ENCODE results near the gene PDZD7. TPM values are rescaled to one million over a fixed set of nuclear protein-coding genes. Genes with fewer than 3 reads are reported as not detected.
"Not testable (repeated sequence)": the region's sequence is repeated elsewhere in the genome, so short reads cannot be mapped to it uniquely, and the experiment has no call there.

Gene PDZD7
- polyA plus RNA-seq, 1 donor from 2014 or later = not detected

DNA sequence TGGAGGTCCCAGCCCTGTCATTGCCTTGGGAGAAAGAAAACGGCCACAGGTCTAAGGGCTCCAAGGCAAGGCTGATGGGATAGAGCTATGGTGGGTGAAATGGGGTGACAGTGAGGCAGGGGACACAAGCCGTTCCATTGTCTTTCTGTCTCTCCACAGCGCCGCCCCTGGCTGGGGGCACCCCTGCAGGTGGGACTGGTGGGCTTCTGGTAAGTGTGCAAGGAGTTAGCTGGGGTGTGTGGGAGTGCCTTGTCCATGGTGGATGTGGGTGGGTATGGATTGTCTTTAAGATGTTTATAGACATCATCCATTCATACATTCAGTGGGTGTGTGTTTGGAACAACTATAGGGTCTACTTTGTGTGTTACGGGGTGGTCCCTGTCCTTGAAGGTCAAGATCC, 7.6 kb upstream of the PDZD7 start:
- H3K27ac Mint-ChIP-seq = no peak overlapping the region
- no peaks in the 10 kb centered on the region for H3K9me3 Mint-ChIP-seq
- no peaks in the 10 kb centered on the region for H3K27me3 Mint-ChIP-seq
- no peak overlapping the region for H3K4me3 Mint-ChIP-seq
- H3K36me3 Mint-ChIP-seq = peaks cover 7% of the 10 kb centered on the region
- H3K4me1 Mint-ChIP-seq = peaks cover 11 to 16% (median 15%) of the 10 kb centered on the region in 3 donors

DNA sequence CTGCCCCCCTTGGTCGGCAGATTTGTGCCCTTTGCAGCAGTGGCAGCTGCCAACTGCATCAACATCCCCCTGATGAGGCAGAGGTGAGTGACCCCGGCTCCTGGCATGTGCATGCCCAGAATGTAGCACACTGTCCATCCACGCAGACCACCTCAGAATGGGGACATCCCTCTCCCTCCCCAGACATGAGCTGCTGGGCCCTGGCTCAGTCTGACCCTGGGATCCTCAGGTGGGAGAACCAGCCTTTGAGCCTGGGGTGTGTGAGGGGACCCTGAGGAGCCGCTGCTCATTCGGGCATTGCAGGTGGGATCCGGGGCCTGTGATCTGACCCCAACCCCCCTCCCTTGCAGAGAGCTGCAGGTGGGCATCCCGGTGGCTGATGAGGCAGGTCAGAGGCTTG, 5.8 kb upstream of the PDZD7 start:
- Mint-ChIP-seq H3K27me3 (no peaks in the 10 kb centered on the region), H3K27ac (no peak overlapping the region), H3K9me3 (no peaks in the 10 kb centered on the region), H3K36me3 (peaks cover 8% of the 10 kb centered on the region), H3K4me3 (no peak overlapping the region), H3K4me1 (peaks cover 5 to 12% (median 9%) of the 10 kb centered on the region in 3 donors)

DNA sequence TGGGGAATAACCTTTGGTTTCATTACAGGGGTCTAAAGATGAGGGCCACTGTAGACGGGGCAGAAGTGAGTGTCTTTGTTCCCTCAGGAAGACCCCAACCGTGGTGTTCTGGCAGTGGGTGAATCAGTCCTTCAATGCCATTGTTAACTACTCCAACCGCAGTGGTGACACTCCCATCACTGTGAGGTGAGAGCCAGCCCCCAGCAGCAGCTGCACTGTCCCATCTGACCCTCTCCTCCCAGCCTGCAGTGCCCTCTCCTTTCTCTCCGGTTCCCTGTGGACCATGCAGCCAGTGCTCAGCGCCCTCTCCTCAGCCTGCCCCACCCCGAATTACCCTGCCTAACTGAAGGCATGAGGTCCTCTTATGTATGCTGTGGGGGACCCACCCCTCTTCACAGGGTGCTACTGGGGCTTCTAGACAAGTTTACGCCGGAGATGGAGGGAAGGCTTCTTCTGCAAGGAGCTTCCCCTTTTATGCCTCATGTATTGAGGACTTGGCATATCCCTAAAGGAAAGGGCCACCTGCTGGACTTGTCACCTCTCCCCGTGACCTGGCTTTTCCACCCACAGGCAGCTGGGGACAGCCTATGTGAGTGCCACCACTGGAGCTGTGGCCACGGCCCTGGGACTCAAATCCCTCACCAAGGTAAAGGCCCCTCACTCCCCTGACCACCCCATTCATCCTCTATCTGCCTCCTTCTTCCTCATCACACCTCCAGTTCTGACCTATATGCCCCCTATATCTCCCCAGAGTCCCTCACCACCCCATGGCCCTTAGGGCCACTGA, 5.2 kb upstream of the PDZD7 start:
- Mint-ChIP-seq H3K4me3 (peak overlapping the region in 1 of 4 donors; percentile 26), H3K4me1 (peaks cover 5 to 9% (median 8%) of the 10 kb centered on the region in 3 donors), H3K27ac (peak overlapping the region in 2 of 3 donors; percentile 12 to 35), H3K27me3 (no peaks in the 10 kb centered on the region), H3K36me3 (peaks cover 8% of the 10 kb centered on the region), H3K9me3 (no peaks in the 10 kb centered on the region)

DNA sequence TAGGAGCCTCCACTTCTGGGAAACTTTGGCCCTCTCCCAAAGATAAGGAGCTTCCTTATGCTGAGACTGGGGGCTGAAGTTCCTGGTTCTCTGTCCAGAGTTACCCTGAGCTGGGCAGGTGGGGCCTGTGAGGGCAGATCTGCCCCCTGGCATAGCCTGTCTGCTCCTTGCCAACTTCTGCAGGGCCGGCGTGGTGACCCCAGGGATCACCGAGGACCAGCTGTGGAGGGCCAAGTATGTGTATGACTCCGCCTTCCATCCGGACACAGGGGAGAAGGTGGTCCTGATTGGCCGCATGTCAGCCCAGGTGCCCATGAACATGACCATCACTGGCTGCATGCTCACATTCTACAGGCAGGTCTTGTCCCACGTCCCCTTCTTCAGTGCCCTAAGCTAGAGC, 4.4 kb upstream of the PDZD7 start:
- Mint-ChIP-seq H3K27me3 (no peaks in the 10 kb centered on the region), H3K4me3 (no peak overlapping the region), H3K27ac (no peak overlapping the region), H3K9me3 (no peaks in the 10 kb centered on the region), H3K4me1 (peaks cover 5 to 9% (median 8%) of the 10 kb centered on the region in 3 donors), H3K36me3 (peaks cover 8% of the 10 kb centered on the region)

DNA sequence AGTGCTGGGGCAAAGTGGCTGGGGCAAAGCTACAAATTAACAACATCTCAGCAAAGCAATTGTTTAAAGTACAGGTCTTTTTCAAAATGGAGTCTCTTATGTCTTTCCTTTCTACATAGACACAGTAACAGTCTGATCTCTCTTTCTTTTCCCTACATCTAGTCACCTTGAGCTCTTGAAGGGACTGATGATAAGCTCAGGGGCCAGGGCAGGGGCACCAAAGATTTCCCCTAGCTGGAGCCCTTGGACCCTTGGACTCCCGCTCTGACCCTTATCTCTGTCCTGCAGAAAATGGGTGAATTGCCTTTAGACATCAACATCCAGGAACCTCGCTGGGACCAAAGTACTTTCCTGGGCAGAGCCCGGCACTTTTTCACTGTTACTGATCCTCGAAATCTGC, 3.5 kb upstream of the PDZD7 start:
- Mint-ChIP-seq H3K27ac (peak overlapping the region in 1 of 3 donors; percentile 23), H3K4me3 (peak overlapping the region in 1 of 4 donors; percentile 26)
- not testable (repeated sequence) for H3K4me1 Mint-ChIP-seq, H3K36me3 Mint-ChIP-seq, H3K27me3 Mint-ChIP-seq, H3K9me3 Mint-ChIP-seq

DNA sequence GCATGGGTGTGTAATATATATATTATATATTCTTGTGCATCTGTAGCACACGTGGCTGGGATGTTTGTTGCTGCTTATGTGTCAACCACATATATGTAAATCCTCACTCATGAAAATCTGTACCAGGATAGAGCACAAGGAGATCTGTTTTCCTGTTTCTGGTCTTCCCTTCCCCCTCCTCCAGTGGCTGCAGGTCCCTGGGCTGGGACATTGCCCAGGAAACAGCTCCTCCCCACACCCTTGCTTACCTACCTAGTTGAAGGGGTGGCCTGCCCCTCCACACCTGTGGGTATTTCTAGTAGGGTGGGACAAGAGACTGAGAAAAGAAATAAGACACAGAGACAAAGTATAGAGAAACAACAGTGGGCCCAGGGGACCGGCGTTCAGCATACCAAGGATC, 2.3 kb upstream of the PDZD7 start:
- peaks cover 5 to 9% (median 8%) of the 10 kb centered on the region in 3 donors for H3K4me1 Mint-ChIP-seq
- H3K36me3 Mint-ChIP-seq = peaks cover 8% of the 10 kb centered on the region
- peaks cover 8% of the 10 kb centered on the region for H3K27me3 Mint-ChIP-seq
- no peak overlapping the region for H3K27ac Mint-ChIP-seq
- H3K4me3 Mint-ChIP-seq = peak overlapping the region in 1 of 4 donors; percentile 26
- no peaks in the 10 kb centered on the region for H3K9me3 Mint-ChIP-seq

DNA sequence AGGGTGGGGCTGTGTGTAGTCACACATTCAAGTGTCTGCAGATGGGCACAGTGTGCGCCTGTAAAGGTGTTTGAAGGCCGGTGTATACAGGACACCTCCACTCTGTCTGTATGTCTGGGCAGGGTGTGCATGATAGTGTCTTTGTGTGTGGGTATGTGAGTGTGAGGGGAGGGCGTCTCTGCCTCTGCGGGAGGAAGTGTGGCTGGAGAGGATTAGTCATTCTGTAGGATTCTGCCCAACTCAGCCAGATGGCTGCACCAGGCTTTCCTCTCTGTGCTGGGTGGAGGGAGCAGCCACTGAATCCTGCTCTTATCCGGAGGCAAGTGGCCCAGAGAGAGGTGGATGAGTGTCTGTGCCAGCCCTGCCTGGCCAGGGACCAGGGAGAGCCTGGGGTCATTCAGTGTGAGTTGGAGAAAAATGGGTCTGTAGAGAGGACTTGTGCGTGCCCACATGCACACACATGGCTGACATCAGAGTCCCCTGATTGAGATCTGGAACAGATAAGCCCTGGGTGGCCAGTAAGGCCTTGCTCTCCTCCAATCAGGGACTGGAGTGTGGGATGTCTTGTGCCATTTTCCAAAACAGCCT, 1.8 kb upstream of the PDZD7 start:
- H3K4me3 Mint-ChIP-seq = peak overlapping the region; percentile 95 to 98 (median 96)
- peak overlapping the region; percentile 69 to 96 (median 93) for H3K27ac Mint-ChIP-seq
- H3K27me3 Mint-ChIP-seq = peaks cover 13% of the 10 kb centered on the region
- H3K4me1 Mint-ChIP-seq = peaks cover 5 to 9% (median 8%) of the 10 kb centered on the region in 3 donors
- peaks cover 5% of the 10 kb centered on the region for H3K36me3 Mint-ChIP-seq
- H3K9me3 Mint-ChIP-seq = no peaks in the 10 kb centered on the region

DNA sequence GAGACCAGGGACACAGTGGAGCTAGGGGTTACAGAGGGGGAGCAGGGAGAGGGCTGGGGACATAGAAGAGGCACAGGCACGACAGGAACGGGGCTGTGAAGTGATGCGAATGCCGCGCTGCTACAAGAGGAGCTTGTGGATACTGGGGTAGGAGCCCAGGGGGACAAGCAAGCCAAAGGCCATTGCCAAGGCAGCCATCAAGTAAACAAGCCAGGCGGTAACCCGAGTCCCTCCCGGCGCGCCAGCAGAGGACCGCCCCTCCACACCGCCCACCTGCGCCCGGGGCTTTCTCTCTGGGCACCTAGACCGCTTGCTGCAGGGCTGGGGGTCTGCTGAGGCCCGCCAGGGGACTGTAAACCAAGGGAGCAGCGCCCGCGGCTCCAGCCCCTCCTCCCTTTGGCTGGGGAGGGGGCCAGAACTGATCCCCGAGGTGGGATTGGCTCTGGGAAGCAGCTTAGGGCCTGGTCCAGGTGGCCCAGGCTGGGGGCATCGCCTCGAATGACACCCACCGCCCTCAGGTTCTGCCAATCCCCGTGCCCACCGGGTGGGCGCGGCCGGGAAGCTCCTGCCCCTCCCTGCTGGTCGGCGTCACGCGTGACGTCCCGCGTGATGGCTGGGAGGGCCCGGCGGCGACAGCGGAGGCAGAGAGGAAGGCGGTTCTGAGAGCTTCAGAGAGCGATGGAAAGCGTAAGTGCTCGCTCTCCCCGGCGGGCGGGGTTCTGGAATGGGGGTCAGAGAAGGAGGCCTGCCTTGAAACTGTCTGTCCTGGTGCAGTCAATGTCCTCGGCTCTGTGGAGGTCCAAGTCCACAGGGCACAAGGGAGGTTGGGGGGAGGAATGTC, 1.1 kb upstream of the PDZD7 start:
- Mint-ChIP-seq H3K4me1 (peaks cover 5 to 9% (median 8%) of the 10 kb centered on the region in 3 donors), H3K27me3 (peaks cover 19% of the 10 kb centered on the region)

DNA sequence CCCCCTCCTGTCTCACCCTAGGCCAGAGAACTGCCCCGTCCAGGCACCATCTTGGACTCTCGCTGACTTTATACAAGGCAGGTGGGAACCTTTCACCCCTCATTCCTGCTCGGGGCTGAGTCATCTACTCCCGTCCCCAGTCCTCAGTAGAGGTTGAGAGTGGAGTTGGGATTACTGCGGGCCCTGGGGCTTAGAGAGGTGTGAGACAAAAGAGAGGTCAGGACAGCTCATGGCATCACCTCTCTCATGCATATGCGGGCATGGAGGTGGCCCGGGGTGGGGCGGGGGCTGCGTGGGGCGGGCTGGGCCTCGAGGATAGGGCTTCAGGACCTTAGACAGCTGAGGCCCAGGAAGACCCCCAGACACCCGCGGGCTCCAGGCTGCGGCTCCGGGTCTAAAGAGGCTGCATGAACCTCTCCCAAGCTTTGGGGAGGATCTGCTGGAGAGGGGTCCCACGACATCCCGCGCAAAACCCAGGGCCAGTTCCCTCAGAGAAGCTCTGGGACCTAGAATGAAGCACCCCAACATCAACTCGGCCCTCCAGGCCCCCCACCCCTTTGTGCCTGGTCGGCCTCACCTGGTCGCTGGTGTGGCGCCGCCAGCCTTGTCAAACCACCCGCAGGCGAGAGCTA, 317 bp downstream of the PDZD7 start:
- Mint-ChIP-seq H3K27me3 (peaks cover 19% of the 10 kb centered on the region), H3K4me3 (peak overlapping the region; percentile 95 to 98 (median 96)), H3K4me1 (peaks cover 5 to 9% (median 8%) of the 10 kb centered on the region in 3 donors), H3K36me3 (peaks cover 1% of the 10 kb centered on the region), H3K27ac (peak overlapping the region in 1 of 3 donors; percentile 69), H3K9me3 (no peaks in the 10 kb centered on the region)

More for the DNA sequence above, 1.1 kb upstream of the PDZD7 start:
- H3K4me3 Mint-ChIP-seq = peak overlapping the region; percentile 95 to 98 (median 96)
- peaks cover 1% of the 10 kb centered on the region for H3K36me3 Mint-ChIP-seq
- no peaks in the 10 kb centered on the region for H3K9me3 Mint-ChIP-seq
- H3K27ac Mint-ChIP-seq = peak overlapping the region; percentile 69 to 96 (median 93)

DNA sequence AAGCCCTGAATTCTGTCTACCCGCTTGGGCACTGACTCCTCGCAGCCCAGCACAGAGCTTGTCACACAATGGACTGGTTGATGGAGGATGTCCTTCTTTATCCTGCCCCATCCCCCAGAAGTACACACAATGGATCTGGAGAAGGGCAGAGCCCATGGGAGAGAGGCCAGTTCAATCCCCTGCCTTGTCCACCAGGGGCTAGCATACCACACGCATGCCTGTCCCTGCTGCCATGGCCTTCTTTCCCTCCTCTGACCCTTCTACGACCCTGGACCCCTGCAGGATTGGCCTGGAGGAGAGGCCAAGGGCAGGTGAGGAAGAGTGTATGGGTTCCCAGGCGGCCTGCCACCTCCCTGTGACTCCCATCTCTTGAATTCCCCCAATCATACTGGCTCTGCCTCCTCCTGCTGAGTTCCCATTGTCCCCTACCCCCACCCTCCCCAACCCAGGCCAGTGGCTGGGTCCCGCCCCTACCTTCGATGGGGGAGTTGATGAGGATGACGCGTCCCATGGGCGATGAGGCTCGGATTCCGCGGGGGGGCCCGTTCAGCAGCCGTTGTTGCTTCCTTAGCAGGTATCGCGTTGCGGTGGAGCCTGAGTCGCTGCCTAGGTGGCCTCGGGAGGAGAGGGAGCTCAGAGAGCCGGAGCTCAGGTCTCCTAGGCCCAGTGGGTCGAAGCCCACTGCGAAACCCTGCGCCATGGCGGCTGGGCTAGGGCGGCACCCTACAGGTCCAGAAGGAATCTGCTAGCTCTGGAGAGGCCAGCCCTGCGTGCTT, 1.2 kb downstream of the PDZD7 start:
- Mint-ChIP-seq H3K4me3 (peak overlapping the region in 1 of 4 donors; percentile 23), H3K4me1 (peaks cover 5 to 9% (median 8%) of the 10 kb centered on the region in 3 donors), H3K27me3 (peaks cover 19% of the 10 kb centered on the region), H3K9me3 (no peaks in the 10 kb centered on the region), H3K27ac (no peak overlapping the region), H3K36me3 (peaks cover 1% of the 10 kb centered on the region)

DNA sequence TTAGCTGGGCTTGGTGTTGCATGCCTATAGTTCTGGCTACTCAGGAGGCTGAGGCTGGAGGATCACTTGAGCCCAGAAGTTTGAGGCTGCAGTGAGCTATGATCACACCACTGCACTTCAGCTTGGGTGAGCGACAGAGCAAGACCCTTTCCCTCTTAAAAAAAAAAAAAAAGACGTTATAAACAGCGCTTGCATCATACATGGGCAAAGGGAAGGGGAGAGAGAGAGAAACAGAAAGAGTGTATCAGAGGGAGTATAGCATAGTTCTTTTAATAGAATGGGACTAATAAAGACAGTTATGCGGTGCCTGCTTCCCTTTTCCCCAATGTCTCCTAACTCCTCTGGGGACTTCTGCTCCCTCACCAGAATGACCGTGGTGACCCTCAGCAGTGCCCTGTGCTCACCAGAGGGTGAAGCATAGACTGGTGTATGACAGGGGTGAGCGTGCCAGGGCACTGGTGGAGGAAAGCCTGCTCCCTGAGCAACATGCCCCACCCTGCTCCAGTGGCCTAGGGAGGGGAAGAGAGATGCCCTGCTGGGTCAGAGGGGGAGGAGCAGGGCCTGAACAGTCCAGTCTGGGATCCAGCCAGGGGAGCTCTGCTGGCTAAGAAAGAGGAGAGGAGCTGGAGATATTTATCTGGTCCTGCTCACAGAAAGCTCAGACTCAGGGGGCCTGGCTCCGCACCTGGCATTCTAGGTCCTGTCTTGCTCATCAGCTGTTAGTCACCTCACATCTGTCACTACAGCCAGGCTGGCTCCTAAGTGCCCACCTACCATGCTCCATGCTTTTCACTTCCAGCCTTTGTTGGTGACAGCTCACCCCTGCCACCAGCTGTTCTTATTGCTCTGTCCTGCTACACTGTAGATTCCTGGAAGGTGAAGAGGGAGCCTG, 2.2 kb downstream of the PDZD7 start:
- no peak overlapping the region for H3K27ac Mint-ChIP-seq
- no peaks in the 10 kb centered on the region for H3K9me3 Mint-ChIP-seq
- peak overlapping the region in 2 of 4 donors; percentile 23 to 39 for H3K4me3 Mint-ChIP-seq
- H3K36me3 Mint-ChIP-seq = peaks cover 1% of the 10 kb centered on the region
- H3K27me3 Mint-ChIP-seq = peaks cover 19% of the 10 kb centered on the region
- peaks cover 5 to 9% (median 8%) of the 10 kb centered on the region in 3 donors for H3K4me1 Mint-ChIP-seq

DNA sequence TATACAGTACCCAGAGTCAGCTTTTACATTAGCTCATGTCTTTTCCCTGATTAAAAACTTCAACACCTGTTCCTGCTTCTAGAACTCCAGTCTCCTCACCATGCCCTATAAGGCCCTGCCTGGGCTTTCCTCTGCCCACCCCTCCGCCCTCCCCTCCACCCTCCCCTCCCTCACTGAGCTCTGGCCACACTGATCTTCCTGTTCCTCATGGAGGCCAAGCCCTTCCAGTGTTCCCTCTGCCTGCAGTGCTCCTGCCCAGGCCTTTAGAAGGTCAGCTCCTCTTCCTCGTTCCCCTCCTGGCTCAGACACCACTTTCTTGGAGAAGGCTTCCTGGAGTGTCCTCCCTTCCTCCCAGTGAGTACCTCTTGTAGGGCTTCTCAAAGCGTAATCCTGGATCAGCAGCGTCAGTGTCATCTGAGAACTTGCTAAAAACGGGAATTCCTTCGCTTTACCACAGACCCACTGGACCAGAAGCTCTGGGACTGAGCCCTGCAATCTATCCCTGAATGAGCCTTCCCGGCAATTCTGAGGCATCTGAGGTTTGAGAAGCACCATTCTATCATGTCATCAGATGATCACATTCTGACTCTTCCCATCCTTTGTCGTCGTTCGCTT, 3.7 kb downstream of the PDZD7 start:
- peaks cover 0 to 2% (median under 1%) of the 10 kb centered on the region in 3 donors for H3K4me1 Mint-ChIP-seq
- H3K27ac Mint-ChIP-seq = no peak overlapping the region
- H3K36me3 Mint-ChIP-seq = no peaks in the 10 kb centered on the region
- H3K9me3 Mint-ChIP-seq = no peaks in the 10 kb centered on the region
- H3K27me3 Mint-ChIP-seq = peaks cover 19% of the 10 kb centered on the region
- no peak overlapping the region for H3K4me3 Mint-ChIP-seq

All from IgD-negative memory B cell (primary cell).